Left kidney (tissue), 2 donors: ENCODE measurements around the gene DLEC1. TPM values are rescaled to one million over a fixed set of nuclear protein-coding genes. Genes with fewer than 3 reads are reported as not detected.

Experiments
- DNase-seq: peaks from one replicate; pipeline ENCODE4 v3.0.0-alpha.2; 2013
- polyA plus RNA-seq: library from polyadenylated mRNA; unstranded; fragments of 120-200 nt; gene quantifications from one replicate; pipeline ENCODE4 v1.2.1, GENCODE V29; 2013; ENCODE audit not compliant: insufficient read length

Gene DLEC1
- polyA plus RNA-seq, 1 donor, result 2.0 TPM

DNA sequence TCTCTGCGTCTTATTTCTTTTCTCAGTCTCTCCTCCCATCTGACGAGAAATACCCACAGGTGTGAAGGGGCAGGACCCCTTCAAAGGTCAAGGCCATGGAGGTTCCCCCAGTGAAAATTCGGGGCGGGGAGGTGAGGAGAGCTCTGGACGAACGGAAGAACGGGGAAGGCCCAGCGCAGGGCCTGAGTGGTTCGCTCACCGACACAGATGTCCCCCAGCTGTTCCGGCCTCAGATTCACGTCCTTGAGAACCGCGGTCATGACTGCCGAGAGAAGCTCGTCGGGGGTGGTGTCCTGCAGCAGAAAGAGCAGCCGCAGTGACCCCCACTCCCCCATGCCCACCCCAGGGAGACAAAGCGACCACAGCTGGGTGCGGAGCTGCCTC lies 97.4 kb downstream of the DLEC1 start:
- no peak for DNase-seq

DNA sequence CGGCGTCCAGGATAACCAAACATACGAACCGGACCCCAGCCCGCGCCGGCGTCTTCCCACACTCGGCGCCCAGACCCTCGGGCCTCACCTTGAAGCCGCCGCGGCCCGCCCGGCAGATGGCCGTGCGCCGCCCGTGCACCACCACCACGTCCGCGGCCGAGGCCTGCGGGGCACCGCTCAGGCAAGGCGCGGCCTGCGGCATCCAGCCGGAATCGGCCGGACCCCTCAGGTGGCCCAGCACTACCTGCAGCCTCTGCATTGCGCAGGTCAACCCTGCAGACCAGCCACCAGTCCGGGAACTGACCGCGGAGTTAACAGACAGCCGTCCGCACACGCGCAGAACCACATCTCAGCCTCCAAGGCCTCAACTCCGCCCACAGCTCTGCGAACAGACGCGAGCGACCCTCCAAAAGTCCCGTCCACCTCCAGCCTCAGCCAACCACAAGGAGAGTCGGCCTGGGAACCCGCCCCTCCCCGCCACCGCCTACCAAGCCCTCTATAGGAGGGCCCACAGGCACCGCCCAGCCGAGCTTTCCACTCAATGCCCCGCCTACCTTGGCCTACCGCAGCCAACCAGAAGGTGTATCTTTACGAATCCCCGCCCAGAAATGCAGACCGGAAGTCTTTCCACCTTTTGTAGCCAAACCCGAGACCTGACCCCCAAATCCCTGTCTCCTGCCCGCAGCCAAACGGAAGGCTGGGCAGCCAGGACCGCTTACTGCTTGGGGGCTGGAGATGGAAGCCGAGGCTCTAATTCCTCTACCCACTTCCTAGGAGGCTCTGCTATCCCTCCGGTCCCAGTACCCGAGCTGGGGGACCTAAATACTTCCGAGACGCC lies 98.0 kb downstream of the DLEC1 start, which contains the start of gene ACAA1:
TSS of gene ACAA1 (minus strand) at position 351 of the 838 bp plus-strand sequence. CDS start at position 259, 92 bp downstream.
- peak; percentile 99 for DNase-seq

- DNase-seq, result no peak
These were observed 98.8 kb downstream of the DLEC1 start for GRCh38 chr3:38137615-38138348.

DNA sequence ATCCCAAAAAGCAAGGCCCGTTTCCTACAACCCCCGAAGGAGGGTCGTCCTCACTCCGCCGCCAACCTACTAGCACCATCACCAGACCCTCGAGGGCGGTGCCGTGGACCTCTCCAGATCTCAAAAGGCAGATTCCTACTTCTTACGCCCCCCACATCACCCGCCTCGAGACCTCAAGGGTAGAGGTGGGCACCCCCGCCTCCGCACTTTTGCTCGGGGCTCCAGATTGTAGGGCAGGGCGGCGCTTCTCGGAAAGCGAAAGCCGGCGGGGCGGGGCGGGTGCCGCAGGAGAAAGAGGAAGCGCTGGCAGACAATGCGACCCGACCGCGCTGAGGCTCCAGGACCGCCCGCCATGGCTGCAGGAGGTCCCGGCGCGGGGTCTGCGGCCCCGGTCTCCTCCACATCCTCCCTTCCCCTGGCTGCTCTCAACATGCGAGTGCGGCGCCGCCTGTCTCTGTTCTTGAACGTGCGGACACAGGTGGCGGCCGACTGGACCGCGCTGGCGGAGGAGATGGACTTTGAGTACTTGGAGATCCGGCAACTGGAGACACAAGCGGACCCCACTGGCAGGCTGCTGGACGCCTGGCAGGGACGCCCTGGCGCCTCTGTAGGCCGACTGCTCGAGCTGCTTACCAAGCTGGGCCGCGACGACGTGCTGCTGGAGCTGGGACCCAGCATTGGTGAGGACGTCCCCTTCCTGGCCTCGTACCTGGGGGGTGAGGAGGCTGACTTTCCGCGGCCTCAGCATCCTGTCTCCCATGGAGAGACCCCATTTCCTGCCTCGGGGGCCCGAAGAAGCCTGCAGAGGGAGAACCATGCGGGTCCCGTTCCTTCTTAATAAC lies 99.6 kb downstream of the DLEC1 start, which contains the start of gene MYD88:
TSS of gene MYD88 (plus strand) at position 313 of the 842 bp plus-strand sequence. CDS start at position 353, 40 bp downstream.
- DNase-seq, result peak; percentile 50

GRCh38 chr3:38139191-38139590 lies 100.2 kb downstream of the DLEC1 start:
- DNase-seq, result no peak

- no peak for DNase-seq
These were observed 100.6 kb downstream of the DLEC1 start for GRCh38 chr3:38139652-38140051.

GRCh38 chr3:38140326-38141172 lies 101.5 kb downstream of the DLEC1 start:
- no peak for DNase-seq

- DNase-seq, result no peak
These were observed 102.4 kb downstream of the DLEC1 start for GRCh38 chr3:38141173-38141951.

GRCh38 chr3:38141952-38142273 lies 102.9 kb downstream of the DLEC1 start:
- no peak for DNase-seq

GRCh38 chr3:38142959-38143358 lies 104.0 kb downstream of the DLEC1 start:
- DNase-seq, result no peak

DNA sequence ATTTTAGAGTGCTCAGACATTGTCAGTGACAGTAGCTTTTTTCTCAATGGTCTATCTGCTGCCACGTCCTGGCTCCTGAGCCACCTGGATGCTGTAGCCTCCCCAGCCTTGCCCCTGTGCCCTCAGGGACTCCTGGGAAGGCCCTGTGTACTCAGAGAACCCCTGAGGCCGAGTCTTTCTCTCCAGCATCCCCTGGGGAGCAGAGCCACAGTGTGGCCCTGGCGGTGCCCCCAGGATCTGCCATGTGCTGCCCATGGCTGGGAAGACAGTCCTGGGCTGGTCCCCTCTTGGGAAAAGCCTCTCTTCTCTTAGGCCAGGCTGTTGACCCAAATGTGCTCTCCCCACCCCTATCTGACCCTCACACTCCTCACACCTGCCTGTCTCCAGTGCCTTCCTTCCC lies 104.5 kb downstream of the DLEC1 start:
- DNase-seq, result no peak

DNA sequence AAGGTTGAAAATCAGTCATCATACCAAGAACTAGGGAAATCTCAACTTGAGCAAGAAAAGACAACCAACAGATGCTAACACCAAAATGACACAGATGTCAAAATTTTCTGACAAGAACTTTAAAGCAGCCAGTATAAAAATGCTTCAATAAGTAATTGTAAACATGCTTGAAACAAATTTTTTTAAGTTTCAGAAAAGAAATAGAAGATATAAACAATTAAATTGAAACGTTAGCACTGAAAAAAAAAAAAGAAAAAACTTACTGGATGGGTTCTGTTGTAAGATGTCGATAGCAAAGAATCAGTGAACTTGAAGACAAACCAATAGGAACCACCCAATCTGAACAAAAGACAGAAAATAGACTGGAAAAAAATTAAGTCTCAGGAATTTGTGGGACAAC lies 107.5 kb downstream of the DLEC1 start:
- DNase-seq, result no peak

GRCh38 chr3:38147421-38147820 lies 108.4 kb downstream of the DLEC1 start:
- no peak for DNase-seq

GRCh38 chr3:38148311-38148882 lies 109.4 kb downstream of the DLEC1 start:
- no peak for DNase-seq

DNA sequence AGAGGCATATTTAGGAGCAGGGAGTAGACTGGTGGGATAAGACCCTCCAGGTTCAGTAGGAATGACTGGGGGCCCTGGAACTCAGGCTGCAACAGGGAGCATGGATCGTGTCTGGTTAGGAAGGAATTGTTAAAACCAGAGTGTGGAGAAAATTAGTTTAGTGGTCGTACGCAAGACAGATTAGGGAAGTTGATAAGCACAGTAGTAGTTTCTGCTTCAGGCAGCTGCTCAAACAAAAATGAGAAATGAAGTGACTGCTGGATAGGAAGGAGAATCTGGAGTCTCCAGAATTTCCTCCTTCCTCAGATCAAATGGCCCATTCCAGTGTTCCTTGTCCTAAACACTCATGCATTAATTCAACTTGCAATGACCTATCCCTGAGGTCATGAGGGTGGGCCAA lies 110.7 kb downstream of the DLEC1 start:
- DNase-seq, result no peak

- no peak for DNase-seq
These were observed 111.9 kb downstream of the DLEC1 start for GRCh38 chr3:38150780-38151528.

- DNase-seq, result no peak
These were observed 112.8 kb downstream of the DLEC1 start for GRCh38 chr3:38151667-38152265.

GRCh38 chr3:38152609-38153008 lies 113.6 kb downstream of the DLEC1 start:
- no peak for DNase-seq

- DNase-seq, result no peak
These were observed 114.2 kb downstream of the DLEC1 start for GRCh38 chr3:38153221-38153620.
